Psoas muscle (tissue), 8 donors: Measurements from ENCODE around the gene INO80C. TPM values are rescaled to one million over a fixed set of nuclear protein-coding genes. Genes with fewer than 3 reads are reported as not detected.

Experiments
- ATAC-seq, 4 donors: fragments of 200-7000 bp; cut with Tn5 transposase; one replicate each; pipeline ENCODE4 v1.9.1; 2020; ENCODE audit warnings: moderate library complexity in 3 of 4, mild to moderate bottlenecking in 2 of 4
- DNase-seq, 2 donors: peaks; one replicate each; pipeline ENCODE4 v3.0.0-alpha.2; 2020
- H3K27ac ChIP-seq: fragments of 200-600 bp; one replicate; pipeline ENCODE4 v1.8.0; 2022
- H3K27me3 ChIP-seq, 3 donors: fragments of 200-600 bp in 1 of 3; one replicate each; pipeline versions ENCODE4 v1.6.1 to v1.8.0; 2013 to 2022; ENCODE audit warnings: low read length in 2 of 3, mild to moderate bottlenecking in 2 of 3, moderate library complexity in 1 of 3; ENCODE audit not compliant: insufficient read depth in 3 of 3
- H3K36me3 ChIP-seq, 2 donors: fragments of 200-600 bp in 1 of 2; one replicate each; pipeline versions ENCODE4 v1.6.1 to v1.8.0; 2013 to 2022; ENCODE audit warnings: low read depth in 1 of 2, mild to moderate bottlenecking in 1 of 2, moderate library complexity in 1 of 2; ENCODE audit not compliant: insufficient read depth in 1 of 2
- H3K4me1 ChIP-seq: fragments of 200-600 bp; one replicate; pipeline ENCODE4 v1.8.0; 2022
- H3K4me3 ChIP-seq: fragments of 200-600 bp; one replicate; pipeline ENCODE4 v1.8.0; 2022; ENCODE audit warnings: mild to moderate bottlenecking
- H3K9me3 ChIP-seq: fragments of 200-600 bp; one replicate; pipeline ENCODE4 v1.8.0; 2022
- CTCF ChIP-seq: fragments of 200-600 bp; IDR thresholded peaks from one replicate; pipeline ENCODE4 v1.8.0; 2022; ENCODE audit warnings: antibody characterized with exemption
- whole genome bisulfite sequencing, 3 donors: extraction: QIAGEN DNeasy Blood & Tissue Kit; methylation state at CpG; one replicate each; pipeline versions ENCODE4 v1.1.6 to v1.1.7; 2013; 5-methylcytosine and 5-hydroxymethylcytosine counted together
- intact Hi-C, 2 donors: fragments of 100-400 bp; cut with DNase I; formaldehyde crosslinking; loops; one replicate each; pipeline versions ENCODE4 v1.11.0 to v1.14.2; 2022
- polyA plus RNA-seq, 3 donors: library from polyadenylated mRNA; stranded (reverse); fragments of 200-250 nt; gene quantifications; one replicate each; pipeline ENCODE4 v1.2.3, GENCODE V29; 2013
- total RNA-seq, 4 donors: library from RNA; stranded (reverse); fragmentation: NEBNext Ultra II Directional in 2 of 4; extraction: Animal tissue kit (Norgen Biotek cat#: 25700) in 2 of 4; gene quantifications; one replicate each; pipeline versions ENCODE4 v1.2.1 to v1.2.4, GENCODE V29; 2021 to 2023
- donor health status: healthy with polysubstance abuse.
- donor health status: DM: no; HTN: no; CAD: no; lungs with moderate emphysema.
- donor health status: Bipolar disorder and iron deficiency.
- donor health status: healthy.
- donor health status: DM: yes; HTN: yes; CAD: no.
- donor health status: DM: no; HTN: no; CAD: no.
- donor health status: DM: no; HTN: no; CAD: no.
- donor health status: DM: yes; HTN: yes; CAD: no.

Gene INO80C
- total and polyA plus RNA-seq, 7 donors, result 14.4 to 26.7 (median 21.1) TPM

DNA sequence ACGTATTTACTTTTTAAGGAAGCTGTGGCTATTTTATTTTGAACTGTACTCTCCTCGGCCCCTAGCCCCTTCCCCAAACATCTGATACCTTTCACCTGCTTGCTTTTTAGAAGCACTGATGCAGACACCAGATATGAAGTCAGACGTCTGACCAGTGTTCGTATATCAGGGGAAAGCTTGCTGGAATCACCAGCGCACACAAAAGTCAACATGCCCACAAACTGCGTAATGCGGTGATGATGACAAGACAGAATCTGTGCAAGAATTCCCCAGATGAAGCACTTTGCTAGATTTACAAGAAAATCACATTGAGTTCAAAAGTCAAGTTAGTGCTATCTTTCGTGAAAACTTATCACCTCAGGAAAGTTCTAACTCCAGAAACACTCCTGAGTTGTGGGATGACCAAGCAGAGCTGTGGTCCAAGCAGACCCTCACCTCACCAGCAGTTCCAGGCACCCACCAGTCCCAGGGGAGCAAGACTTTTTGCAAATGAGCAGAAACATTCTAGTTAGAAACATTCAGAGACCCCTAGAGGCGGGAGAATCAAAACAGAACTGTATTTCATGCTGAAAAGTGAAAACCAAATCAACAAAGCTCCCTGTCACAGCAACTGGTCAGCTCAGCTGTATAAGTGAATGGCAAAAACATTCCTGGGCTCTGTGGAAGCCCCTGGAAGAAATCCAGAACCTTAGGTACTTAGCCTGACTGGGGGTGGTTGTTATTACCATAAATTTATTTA is 55.7 kb downstream of the INO80C start:
- 82 to 89% (median 85%) methylated on average over 9 of the region's 9 CpGs for WGBS, 3 donors
- ATAC-seq (no peak), DNase-seq (no peak)
- Histone ChIP-seq H3K4me3 (no peak overlapping the region), H3K27me3 (no peaks in the 10 kb centered on the region), H3K9me3 (no peaks in the 10 kb centered on the region), H3K27ac (no peak overlapping the region), H3K4me1 (no peaks in the 10 kb centered on the region), H3K36me3 (no peaks in the 10 kb centered on the region)
- intact Hi-C loops, result no loop called here
- no peak for TF ChIP-seq CTCF

- DNase-seq (no peak), ATAC-seq (no peak)
- H3K36me3 ChIP-seq, result no peaks in the 10 kb centered on the region
- intact Hi-C loops, result no loop called here
- no peak overlapping the region for H3K27ac ChIP-seq
- H3K27me3 ChIP-seq, result no peaks in the 10 kb centered on the region
- H3K9me3 ChIP-seq, result peaks cover 6% of the 10 kb centered on the region
- no peak for TF ChIP-seq CTCF
- no peaks in the 10 kb centered on the region for H3K4me1 ChIP-seq
- no peak overlapping the region for H3K4me3 ChIP-seq
- WGBS, 3 donors, result 89 to 96% (median 92%) methylated on average over 1 of the region's 1 CpG
Observed at GRCh38 chr18:35438480-35439234, 59.1 kb downstream of the INO80C start.

DNA sequence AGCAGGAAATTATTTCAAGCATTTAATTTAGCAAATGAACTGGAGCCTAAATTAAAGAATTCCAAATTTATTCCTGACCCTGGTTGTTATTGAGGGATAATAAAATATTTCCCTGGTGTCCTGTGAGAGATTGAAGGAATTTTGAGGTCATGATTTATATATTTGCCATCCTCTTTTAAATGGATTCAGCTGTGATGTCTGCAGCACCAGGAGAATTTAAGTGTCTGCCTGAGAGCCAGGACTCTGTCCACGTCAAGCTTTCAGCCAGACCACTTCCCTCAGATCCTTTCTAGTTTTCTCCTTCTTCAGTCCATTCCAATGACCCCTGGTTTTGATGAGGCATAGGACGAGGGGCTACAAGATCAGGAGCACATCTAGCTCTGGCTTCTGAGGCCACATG is 59.9 kb downstream of the INO80C start:
- ATAC-seq (no peak), DNase-seq (no peak)
- Histone ChIP-seq H3K27ac (no peak overlapping the region), H3K9me3 (peaks cover 6% of the 10 kb centered on the region), H3K4me1 (no peaks in the 10 kb centered on the region), H3K4me3 (no peak overlapping the region), H3K27me3 (no peaks in the 10 kb centered on the region), H3K36me3 (no peaks in the 10 kb centered on the region)
- no peak for TF ChIP-seq CTCF
- intact Hi-C loops, result no loop called here
- WGBS, 3 donors, result 78 to 80% (median 80%) methylated on average over 2 of the region's 2 CpGs

DNA sequence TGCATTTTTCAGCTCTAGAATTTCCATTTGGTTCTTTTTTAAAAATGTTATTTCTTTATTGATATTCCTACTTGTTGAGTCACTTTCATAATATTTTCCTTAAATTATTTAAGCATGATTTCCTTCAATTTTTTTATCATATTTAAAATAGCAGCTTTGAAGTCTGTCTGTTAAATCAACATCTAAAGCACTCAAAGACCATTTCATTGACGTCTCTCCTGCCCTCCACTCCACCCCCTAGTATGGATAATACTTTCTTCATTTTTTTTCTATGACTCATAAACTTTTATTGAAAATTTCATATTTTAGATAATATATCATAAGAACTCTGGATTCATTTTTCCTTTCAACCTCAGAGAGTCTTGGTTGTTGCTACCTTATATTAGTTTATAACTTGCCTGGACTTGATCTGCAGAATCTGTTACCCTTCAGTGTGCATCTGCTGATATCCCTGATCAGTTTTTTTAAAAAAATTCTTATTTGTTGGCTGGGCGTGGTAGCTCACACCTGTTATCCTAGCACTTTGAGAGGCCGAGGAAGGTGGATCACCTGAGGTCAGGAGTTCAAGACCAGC is 61.6 kb downstream of the INO80C start:
- no peaks in the 10 kb centered on the region for H3K36me3 ChIP-seq
- intact Hi-C loops, result no loop called here
- no peak for DNase-seq
- no peak for TF ChIP-seq CTCF
- H3K4me1 ChIP-seq, result no peaks in the 10 kb centered on the region
- H3K27ac ChIP-seq, result no peak overlapping the region
- WGBS, 3 donors, result 72 to 79% (median 77%) methylated on average over 3 of the region's 3 CpGs
- no peaks in the 10 kb centered on the region for H3K27me3 ChIP-seq
- H3K4me3 ChIP-seq, result no peak overlapping the region
- peaks cover 6% of the 10 kb centered on the region for H3K9me3 ChIP-seq
- no peak for ATAC-seq
